Measurements from ENCODE around the gene ZNF629.
A peak's percentile ranks its signal among the peaks of the same experiment; 100 is the strongest.

The ZNF629 gene

DNA sequence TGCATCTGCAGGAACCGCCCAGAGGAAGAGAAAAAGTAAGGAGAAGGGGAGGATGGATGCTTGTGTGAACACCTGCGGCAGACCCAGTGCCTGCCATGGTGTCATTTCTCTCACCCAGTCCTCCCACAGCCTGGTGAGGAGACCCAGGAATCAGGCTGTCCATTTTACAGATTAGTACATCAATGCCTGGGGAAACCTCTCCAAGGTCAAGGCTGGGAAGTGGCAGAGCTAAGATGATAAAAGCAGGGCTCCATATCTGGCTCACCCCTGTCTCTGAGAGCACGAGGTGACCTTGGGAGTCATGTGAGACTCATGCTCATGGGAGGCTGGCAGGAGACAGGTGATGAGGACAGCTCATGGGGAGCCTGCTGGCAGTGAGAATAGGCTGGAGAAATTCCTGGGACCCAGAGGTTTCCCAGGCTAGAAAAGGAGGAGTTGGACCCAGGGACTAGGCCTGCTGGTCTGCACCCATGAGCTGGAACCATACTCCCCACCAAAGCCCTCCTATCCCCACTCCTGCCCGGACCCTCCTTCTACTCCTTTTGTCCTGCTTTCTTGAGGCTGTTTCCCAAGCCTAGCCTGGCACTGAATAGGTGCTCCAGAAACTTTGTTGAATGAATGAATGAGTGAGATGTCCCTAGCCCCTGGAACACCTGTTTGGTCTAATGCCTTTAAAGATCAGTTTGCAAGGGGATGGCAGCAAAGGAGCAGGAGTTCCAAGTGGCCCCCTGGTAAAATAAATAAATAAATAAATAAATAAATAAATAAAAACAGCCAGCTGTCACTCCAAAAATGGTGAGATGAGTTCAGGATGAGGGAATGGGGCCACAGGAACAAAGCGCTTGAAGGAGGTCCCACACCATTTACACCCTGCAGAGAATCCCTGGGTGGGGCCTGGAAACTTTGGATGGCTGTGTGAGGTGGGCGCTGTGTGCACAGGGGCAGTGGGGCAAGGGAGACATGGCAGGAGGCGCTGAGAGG is 1.6 kb downstream of the ZNF629 start:
- no peak for ATAC-seq

- no peak for ATAC-seq
Observed at GRCh38 chr16:30784215-30784614, 2.8 kb downstream of the ZNF629 start.

- ATAC-seq: no peak
Observed at GRCh38 chr16:30783280-30784109, 3.5 kb downstream of the ZNF629 start.

DNA sequence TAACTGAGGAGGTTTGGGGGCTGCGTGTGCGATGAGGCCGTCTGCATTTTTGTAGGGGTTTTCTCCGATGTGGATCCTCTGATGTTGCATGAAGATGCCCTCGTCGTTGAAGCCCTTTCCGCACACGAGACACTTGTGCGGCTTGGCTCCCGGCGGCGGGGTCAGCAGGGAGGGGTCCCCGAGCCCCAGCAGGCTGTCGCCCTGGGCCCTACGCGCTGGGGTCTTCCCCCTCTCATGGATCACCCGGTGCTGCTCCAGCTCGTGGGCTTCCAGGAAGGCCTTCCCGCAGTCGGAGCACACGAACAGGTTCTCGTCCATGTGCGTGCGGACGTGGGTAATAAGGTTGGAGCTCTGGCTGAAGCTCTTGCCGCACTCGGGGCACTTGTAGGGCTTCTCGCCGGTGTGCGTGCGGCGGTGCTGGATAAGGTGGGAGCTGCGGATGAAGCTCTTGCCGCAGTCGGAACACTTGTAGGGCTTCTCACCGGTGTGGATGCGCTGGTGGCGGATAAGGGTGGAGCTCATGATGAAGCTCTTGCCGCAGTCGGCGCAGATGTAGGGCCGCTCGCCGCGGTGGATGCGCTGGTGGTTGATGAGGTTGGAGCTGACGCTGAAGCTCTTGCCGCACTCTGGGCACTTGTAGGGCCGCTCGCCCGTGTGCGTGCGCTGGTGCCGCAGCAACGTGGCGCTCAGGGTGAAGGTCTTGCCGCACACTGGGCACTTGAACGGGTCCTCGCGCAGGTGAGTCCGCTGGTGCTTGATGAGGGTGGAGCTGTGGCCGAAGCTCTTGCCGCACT is 4.3 kb downstream of the ZNF629 start:
- no peak for ATAC-seq

DNA sequence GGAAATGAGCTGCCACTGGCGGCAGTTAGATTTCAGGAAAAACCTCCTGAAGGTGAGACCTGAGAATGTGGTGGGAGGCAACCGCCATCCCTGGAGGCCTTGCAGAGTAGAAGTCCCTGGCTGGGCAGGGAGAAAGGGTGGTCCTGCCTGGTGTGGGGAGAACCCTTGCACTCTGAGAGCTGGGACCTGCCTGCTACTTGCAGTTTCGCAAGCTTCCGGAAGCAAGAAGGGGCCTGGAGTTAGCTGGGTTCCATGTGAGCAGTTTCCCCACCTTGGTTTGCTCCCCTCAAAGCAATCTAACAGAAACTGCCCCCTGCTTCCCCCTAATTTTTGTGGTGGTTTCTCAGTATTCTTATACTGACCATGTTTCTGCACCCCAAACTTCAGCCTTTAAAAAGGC is 6.5 kb downstream of the ZNF629 start:
- no peak for ATAC-seq

GRCh38 chr16:30780021-30780420 is 7.0 kb downstream of the ZNF629 start:
- no peak for ATAC-seq

DNA sequence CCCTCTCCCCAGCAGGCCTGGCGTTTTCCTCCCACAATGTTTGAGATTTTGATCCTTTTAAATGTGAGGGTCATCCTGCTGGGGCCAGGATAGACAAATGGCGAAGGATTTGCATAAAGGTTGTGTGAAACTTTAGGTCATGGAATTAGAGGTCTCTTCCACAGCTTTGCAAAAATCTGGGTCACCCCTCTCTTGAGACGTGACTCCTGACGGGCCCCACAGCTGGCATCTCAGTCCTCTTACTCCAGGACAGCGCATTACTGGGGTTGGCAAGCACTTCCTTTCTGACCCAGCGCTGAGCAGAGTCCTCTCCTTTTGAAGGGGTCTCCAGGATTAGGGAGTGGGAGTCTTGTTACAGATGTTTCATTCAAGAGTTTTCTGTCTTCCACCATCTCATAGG is 7.4 kb downstream of the ZNF629 start:
- ATAC-seq: no peak

DNA sequence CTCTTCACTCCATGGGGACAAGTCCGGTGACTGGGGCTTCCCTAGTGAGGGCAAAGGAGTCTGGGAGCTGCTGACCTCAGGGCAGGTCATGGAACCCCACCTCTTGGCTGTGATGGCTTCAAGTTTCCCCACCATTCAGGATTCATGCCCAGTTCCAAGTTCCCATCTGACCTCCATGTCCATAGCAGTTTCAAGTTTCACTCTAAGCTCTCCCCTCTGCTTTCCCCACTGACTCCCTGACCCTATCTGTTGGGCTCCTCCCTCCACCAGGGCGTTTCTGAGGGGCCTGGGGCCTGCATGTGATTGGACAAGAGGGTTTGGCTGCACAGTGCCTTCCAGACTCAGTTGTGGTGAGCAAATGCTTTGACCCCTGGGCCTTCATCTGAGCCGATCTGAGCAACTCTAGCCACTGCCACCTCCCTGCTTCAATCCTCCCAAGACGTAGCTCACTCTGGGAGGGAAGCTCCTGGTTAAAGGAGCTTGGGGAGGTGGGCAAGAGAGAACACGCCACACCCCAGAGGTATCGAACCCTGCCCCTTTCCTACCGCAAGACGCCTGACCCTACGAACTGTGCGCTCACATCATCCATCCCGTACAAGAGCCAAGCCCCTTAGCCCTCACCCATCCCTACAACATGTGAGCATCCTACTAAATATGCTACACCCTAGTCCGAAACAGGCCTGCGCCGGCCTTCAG is 8.3 kb downstream of the ZNF629 start:
- ATAC-seq: no peak

GRCh38 chr16:30777591-30778297 is 9.3 kb downstream of the ZNF629 start:
- ATAC-seq: no peak

GRCh38 chr16:30775392-30776188 is 11.4 kb downstream of the ZNF629 start:
- ATAC-seq: peak; percentile 82 to 83

DNA sequence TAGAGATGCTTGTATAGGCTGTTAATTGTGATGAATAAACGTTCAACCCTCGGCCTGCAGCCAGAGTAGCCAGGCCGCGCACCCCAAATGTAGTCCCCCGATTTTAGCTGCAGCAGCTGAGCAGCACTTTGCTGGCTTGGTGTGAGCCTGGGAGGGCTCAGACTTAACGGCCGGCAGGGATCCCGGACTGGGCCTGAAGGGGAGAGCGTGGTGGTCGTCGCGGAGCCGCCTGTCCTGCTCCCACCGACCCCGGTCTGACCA is 11.9 kb downstream of the ZNF629 start:
- no peak for ATAC-seq

DNA sequence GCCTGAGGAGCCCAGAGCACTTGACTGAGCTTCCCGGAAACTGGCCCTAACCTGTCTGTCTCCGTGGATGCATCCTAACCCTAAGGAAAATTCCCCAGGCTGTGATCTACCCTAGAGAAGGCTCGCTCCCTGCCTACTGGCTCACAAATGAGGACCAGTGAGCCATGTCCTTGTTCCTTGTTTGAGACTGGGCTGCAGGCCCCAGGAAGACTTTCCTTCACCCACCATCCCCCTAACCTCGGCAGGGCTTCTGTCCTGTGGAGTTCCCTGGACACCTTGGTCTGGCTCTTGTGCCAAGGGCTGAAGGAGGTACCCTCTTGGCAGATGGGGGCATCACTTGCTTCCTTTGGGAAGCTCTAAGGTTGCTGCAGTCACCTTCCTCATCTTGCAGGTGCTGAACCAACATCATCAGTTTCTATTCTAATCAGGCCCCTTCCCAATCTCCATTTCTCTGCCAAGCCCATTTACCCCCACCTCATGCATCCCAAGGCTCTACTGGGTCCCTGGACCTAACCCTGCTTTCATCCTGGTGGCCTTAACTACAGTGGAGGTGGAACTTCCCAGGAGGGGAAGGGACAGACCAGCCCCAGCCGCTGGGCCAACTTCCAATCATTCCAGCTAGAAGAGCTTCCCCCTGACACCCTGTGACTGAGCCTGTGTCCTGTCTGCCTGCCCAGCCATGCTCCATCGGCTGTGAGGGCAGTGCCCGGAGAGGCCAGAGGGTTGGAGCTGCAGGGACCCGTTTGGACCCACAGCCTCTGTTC is 12.5 kb downstream of the ZNF629 start:
- no peak for ATAC-seq

GRCh38 chr16:30773826-30774225 is 13.2 kb downstream of the ZNF629 start:
- no peak for ATAC-seq

DNA sequence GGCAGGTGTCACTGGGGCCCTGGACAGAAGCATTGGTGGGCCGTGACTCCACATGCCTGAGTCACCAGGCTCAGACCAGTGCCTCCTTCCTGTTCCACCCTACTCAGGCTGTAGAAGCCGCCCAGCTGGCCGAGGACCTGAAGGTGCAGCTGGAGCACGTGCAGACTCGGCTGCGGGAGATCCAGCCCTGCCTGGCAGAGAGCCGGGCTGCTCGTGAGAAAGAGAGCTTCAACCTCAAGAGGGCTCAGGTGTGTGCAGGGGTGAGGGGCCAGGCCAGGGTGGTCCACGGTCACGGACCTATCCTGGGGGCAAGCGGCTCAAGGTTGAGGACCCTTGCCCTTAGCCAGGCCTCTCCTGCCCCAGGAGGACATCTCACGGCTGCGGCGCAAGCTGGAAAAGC is 15.3 kb downstream of the ZNF629 start:
- ATAC-seq: no peak

GRCh38 chr16:30769379-30770089 is 17.5 kb downstream of the ZNF629 start:
- ATAC-seq: no peak

GRCh38 chr16:30768583-30769181 is 18.3 kb downstream of the ZNF629 start:
- no peak for ATAC-seq

- ATAC-seq: no peak
Observed at GRCh38 chr16:30767767-30768465, 19.1 kb downstream of the ZNF629 start.

DNA sequence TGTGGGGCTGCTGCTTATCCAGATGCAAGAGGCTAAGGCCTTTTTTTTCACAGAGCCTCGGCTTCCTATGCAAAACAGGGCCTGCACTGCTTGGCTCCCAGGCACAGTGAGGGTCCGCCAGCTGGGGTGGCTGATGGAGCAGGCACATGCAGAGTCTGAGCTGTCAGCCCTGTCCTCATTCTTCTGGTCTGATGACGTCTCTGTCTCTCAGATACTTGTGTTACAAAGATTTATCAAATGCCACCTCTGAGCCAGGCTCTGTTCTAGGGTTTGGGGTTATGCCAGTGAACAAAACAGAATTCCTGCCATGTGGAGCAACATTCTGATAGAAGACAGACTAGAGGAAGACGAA is 20.1 kb downstream of the ZNF629 start:
- no peak for ATAC-seq

All from activated CD4-positive, CD25-positive, alpha-beta regulatory T cell treated with anti-CD3 and anti-CD28 coated beads, Interleukin-2, amount 50 U/mL, for 24 hours (primary cell).